ENCODE results near the gene PLAAT3. TPM values are rescaled to one million over a fixed set of nuclear protein-coding genes. Genes with fewer than 3 reads are reported as not detected.
"Not testable (repeated sequence)": the region's sequence is repeated elsewhere in the genome, so short reads cannot be mapped to it uniquely, and the experiment has no call there.

PLAAT3 gene
- total and polyA plus RNA-seq, 7 experiments from 2014 or later, result 0.92 to 10.3 (median 2.0) TPM

DNA sequence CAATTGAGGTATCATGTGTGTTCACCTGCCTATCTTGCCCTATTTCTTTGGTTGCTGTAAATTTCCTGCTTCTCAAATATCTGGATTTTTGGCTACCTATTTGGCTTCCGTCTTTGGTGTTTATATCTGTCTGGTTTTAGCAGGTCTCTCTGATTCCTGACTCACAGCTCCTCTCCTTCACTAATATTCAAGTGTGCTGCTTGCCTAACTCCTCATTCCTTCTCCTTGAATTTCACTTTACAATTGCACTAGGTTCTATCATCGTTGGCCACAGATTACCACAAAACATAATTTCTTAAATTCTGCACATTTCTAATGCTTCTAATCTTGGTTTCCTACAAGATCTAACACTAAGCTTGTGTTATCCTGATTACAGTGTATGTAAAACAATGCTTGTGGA, 71.7 kb downstream of the PLAAT3 start:
- H3K9me3 Mint-ChIP-seq; DNase-seq; H3K4me3 ChIP-seq (ENCODE audit: low read length); H3K27me3 Mint-ChIP-seq; H3K9me3 ChIP-seq (ENCODE audit: control insufficient read depth in 2 of 3, low read length in 3 of 3); CTCF ChIA-PET; ATAC-seq; H3K27me3 ChIP-seq (ENCODE audit: control insufficient read depth in 2 of 2, insufficient read depth in 2 of 2, low read length in 2 of 2); intact Hi-C loops (cut with micrococcal nuclease): not testable (repeated sequence)
- H3K4me1 ChIP-seq (ENCODE audit: control insufficient read depth in 2 of 2, insufficient read depth in 2 of 2, low read length in 2 of 2), result peaks cover 34 to 39% of the 10 kb centered on the region in 2 donors
- Mint-ChIP-seq H3K4me1 (peaks cover 29 to 74% (median 66%) of the 10 kb centered on the region in 7 donors), H3K27ac (peak overlapping the region in 8 of 9 donors; percentile 3 to 96 (median 50)), H3K4me3 (peak overlapping the region in 6 of 10 donors; percentile 3 to 42 (median 10)), H3K36me3 (peaks cover 4 to 48% (median 33%) of the 10 kb centered on the region in 5 donors)
- peaks cover 16 to 53% (median 20%) of the 10 kb centered on the region in 3 experiments for H3K36me3 ChIP-seq (ENCODE audit: control insufficient read depth in 2 of 3, insufficient read depth in 3 of 3, low read length in 3 of 3)
- POLR2A ChIA-PET, result interaction anchor here (0.6 to 2.6 kb wide), 3 partner anchors 8 to 10 kb away, joined by 3 to 20 read pairs (median 5); no protein-coding TSS in a partner anchor
- H3K27ac ChIP-seq (ENCODE audit: low read depth, low read length), result peak overlapping the region; percentile 50

DNA sequence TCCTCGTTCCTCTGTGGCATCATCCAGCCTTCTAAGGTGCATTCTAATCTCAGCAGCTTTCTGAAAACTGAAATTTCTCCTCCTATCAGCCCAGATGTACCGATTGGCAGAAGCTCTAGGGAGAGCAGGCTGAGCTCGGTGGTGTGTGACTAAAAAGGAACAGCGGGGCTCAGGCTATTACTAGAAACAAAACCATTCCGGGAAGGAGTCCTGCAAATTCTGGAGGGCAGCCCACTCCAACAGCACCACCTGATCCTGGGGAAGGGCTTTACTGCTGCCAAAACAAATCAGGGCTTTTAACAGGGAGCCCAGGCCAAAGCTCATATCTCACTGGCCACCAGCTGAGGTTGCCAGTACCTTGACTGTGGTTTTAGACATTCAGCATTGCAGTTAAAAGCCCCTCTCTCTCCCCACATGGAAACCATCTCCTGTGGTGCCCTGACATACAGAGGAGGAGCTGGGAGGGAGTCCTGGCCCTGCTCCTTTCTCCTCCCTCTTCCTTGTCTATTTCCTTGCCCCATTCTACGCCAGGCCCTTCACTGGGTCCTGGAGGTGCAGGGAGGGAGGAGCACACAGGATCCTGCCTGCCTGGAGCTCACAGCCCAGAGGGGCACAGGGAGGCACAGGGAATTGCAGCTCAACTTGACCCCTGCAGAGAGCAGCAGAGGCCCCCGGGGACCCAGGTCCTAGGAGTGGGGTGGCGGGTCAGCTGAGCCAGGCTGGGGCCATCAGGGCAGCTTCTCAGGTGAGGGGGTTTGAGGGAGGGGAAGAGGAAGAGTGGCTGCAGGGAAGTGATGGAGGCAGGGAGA, 76.7 kb downstream of the PLAAT3 start:
- DNase-seq (no peak), ATAC-seq (peak; percentile 33)
- H3K9me3 Mint-ChIP-seq, result no peaks in the 10 kb centered on the region
- H3K9me3 ChIP-seq (ENCODE audit: control insufficient read depth in 2 of 3, low read length in 3 of 3), result no peaks in the 10 kb centered on the region
- ChIA-PET CTCF (interaction anchor here (1.3 to 2.9 kb wide), 6 partner anchors 8 to 59 kb away, joined by 3 to 25 read pairs (median 8); no protein-coding TSS in a partner anchor), POLR2A (interaction anchor here (1.0 to 10.4 kb wide), 17 partner anchors 8 to 696 kb away, joined by 3 to 172 read pairs (median 4); partner anchors contain the start of genes PLAAT2 and PLAAT5)
- no peaks in the 10 kb centered on the region for H3K27me3 Mint-ChIP-seq
- H3K27me3 ChIP-seq (ENCODE audit: control insufficient read depth in 2 of 2, insufficient read depth in 2 of 2, low read length in 2 of 2), result no peaks in the 10 kb centered on the region
- intact Hi-C loops (cut with micrococcal nuclease), result loop anchor here (1.0 to 5.0 kb wide), 4 partner anchors 15 to 145 kb away; partner anchors contain the start of gene RTN3 (in 2 of the 2)
- H3K4me1 Mint-ChIP-seq, result peaks cover 56 to 95% (median 87%) of the 10 kb centered on the region in 7 donors
- H3K4me1 ChIP-seq (ENCODE audit: control insufficient read depth in 2 of 2, insufficient read depth in 2 of 2, low read length in 2 of 2), result peaks cover 72 to 79% of the 10 kb centered on the region in 2 donors
- peak overlapping the region; percentile 82 for H3K27ac ChIP-seq (ENCODE audit: low read depth, low read length)
- H3K4me3 ChIP-seq (ENCODE audit: low read length), result peak overlapping the region; percentile 90
- H3K36me3 ChIP-seq (ENCODE audit: control insufficient read depth in 2 of 3, insufficient read depth in 3 of 3, low read length in 3 of 3), result peaks cover 0 to 8% (median 0%) of the 10 kb centered on the region in 3 experiments
- peak overlapping the region; percentile 91 to 97 (median 96) for H3K27ac Mint-ChIP-seq
- peaks cover 0 to 23% (median 4%) of the 10 kb centered on the region in 5 donors for H3K36me3 Mint-ChIP-seq
- H3K4me3 Mint-ChIP-seq, result peak overlapping the region; percentile 87 to 99 (median 96)

GRCh38 chr11:63536669-63537292, 77.5 kb downstream of the PLAAT3 start, which contains the start of gene PLAAT4:
Gene PLAAT4, plus strand, starts transcription at chr11:63536808. Its CDS starts 61 bp downstream, at chr11:63536869.
- Histone ChIP-seq H3K4me1 (ENCODE audit: control insufficient read depth in 2 of 2, insufficient read depth in 2 of 2, low read length in 2 of 2) (peaks cover 79% of the 10 kb centered on the region in 2 donors), H3K27me3 (ENCODE audit: control insufficient read depth in 2 of 2, insufficient read depth in 2 of 2, low read length in 2 of 2) (no peaks in the 10 kb centered on the region)
- peak in 8 of 9 donors; percentile 30 to 64 (median 56) for DNase-seq

GRCh38 chr11:63535734-63536133, 78.5 kb downstream of the PLAAT3 start:
- H3K27me3 Mint-ChIP-seq, result no peaks in the 10 kb centered on the region
- intact Hi-C loops (cut with micrococcal nuclease), result loop anchor here (1.0 to 5.0 kb wide), 4 partner anchors 32 to 147 kb away; partner anchors contain the start of gene RTN3 (in 2 of the 2)

More at GRCh38 chr11:63536669-63537292, 77.5 kb downstream of the PLAAT3 start, which contains the start of gene PLAAT4:
- CTCF ChIA-PET, result interaction anchor here (0.9 to 2.9 kb wide), 6 partner anchors 16 to 58 kb away, joined by 3 to 25 read pairs (median 8); no protein-coding TSS in a partner anchor
- Histone ChIP-seq H3K27ac (ENCODE audit: low read depth, low read length) (peak within 1 kb of the TSS; percentile 82), H3K36me3 (ENCODE audit: control insufficient read depth in 2 of 3, insufficient read depth in 3 of 3, low read length in 3 of 3) (peaks cover 0 to 4% (median 0%) of the 10 kb centered on the region in 3 experiments), H3K4me3 (ENCODE audit: low read length) (peak within 1 kb of the TSS; percentile 90), H3K9me3 (ENCODE audit: control insufficient read depth in 2 of 3, low read length in 3 of 3) (no peaks in the 10 kb centered on the region)
- Mint-ChIP-seq H3K4me1 (peaks cover 55 to 96% (median 87%) of the 10 kb centered on the region in 7 donors), H3K36me3 (peaks cover 0 to 20% (median 4%) of the 10 kb centered on the region in 5 donors), H3K27me3 (no peaks in the 10 kb centered on the region), H3K4me3 (peak within 1 kb of the TSS; percentile 87 to 99 (median 96)), H3K9me3 (no peaks in the 10 kb centered on the region), H3K27ac (peak within 1 kb of the TSS; percentile 91 to 97 (median 96))
- POLR2A ChIA-PET, result interaction anchor here (0.6 to 10.4 kb wide), 19 partner anchors 8 to 945 kb away, joined by 3 to 172 read pairs (median 4); partner anchors contain the start of genes FERMT3, PLAAT2 and PLAAT5
- ATAC-seq, result peak; percentile 74
- intact Hi-C loops (cut with micrococcal nuclease), result loop anchor here (1.0 to 5.0 kb wide), 6 partner anchors 16 to 146 kb away; partner anchors contain the start of gene RTN3 (in 2 of the 2)

GRCh38 chr11:63534895-63535461, 79.3 kb downstream of the PLAAT3 start:
- Histone ChIP-seq H3K9me3 (ENCODE audit: control insufficient read depth in 2 of 3, low read length in 3 of 3) (no peaks in the 10 kb centered on the region), H3K27me3 (ENCODE audit: control insufficient read depth in 2 of 2, insufficient read depth in 2 of 2, low read length in 2 of 2) (no peaks in the 10 kb centered on the region), H3K36me3 (ENCODE audit: control insufficient read depth in 2 of 3, insufficient read depth in 3 of 3, low read length in 3 of 3) (peaks cover 0 to 4% (median 0%) of the 10 kb centered on the region in 3 experiments), H3K4me1 (ENCODE audit: control insufficient read depth in 2 of 2, insufficient read depth in 2 of 2, low read length in 2 of 2) (peaks cover 78 to 80% of the 10 kb centered on the region in 2 donors), H3K27ac (ENCODE audit: low read depth, low read length) (peak overlapping the region; percentile 82), H3K4me3 (ENCODE audit: low read length) (peak overlapping the region; percentile 90)
- ATAC-seq (peak; percentile 5), DNase-seq (no peak)
- POLR2A ChIA-PET, result interaction anchor here (0.7 to 10.4 kb wide), 6 partner anchors 8 to 39 kb away, joined by 3 to 172 read pairs (median 4); no protein-coding TSS in a partner anchor
- Mint-ChIP-seq H3K27me3 (no peaks in the 10 kb centered on the region), H3K27ac (peak overlapping the region; percentile 91 to 97 (median 96)), H3K4me1 (peaks cover 47 to 92% (median 87%) of the 10 kb centered on the region in 7 donors), H3K36me3 (peaks cover 0 to 12% (median 0%) of the 10 kb centered on the region in 5 donors), H3K9me3 (no peaks in the 10 kb centered on the region), H3K4me3 (peak overlapping the region; percentile 43 to 99 (median 94))
- CTCF ChIA-PET, result interaction anchor here (0.6 kb wide), 1 partner anchor 80 kb away, joined by 3 read pairs; the partner anchor contains the start of gene PLAAT3
- intact Hi-C loops (cut with micrococcal nuclease), result loop anchor here (5.0 kb wide), 2 partner anchors 77 to 147 kb away; partner anchors contain the start of genes RTN3 (in 2 of the 2) and PLAAT3 (in 1 of the 2)

More at GRCh38 chr11:63535734-63536133, 78.5 kb downstream of the PLAAT3 start:
- peaks cover 0 to 18% (median 4%) of the 10 kb centered on the region in 5 donors for H3K36me3 Mint-ChIP-seq
- Histone ChIP-seq H3K27ac (ENCODE audit: low read depth, low read length) (peak overlapping the region; percentile 82), H3K27me3 (ENCODE audit: control insufficient read depth in 2 of 2, insufficient read depth in 2 of 2, low read length in 2 of 2) (no peaks in the 10 kb centered on the region), H3K4me1 (ENCODE audit: control insufficient read depth in 2 of 2, insufficient read depth in 2 of 2, low read length in 2 of 2) (peaks cover 80 to 84% of the 10 kb centered on the region in 2 donors), H3K36me3 (ENCODE audit: control insufficient read depth in 2 of 3, insufficient read depth in 3 of 3, low read length in 3 of 3) (peaks cover 0 to 4% (median 0%) of the 10 kb centered on the region in 3 experiments), H3K9me3 (ENCODE audit: control insufficient read depth in 2 of 3, low read length in 3 of 3) (no peaks in the 10 kb centered on the region), H3K4me3 (ENCODE audit: low read length) (peak overlapping the region; percentile 90)
- ATAC-seq, result no peak
- ChIA-PET POLR2A (interaction anchor here (0.9 to 10.4 kb wide), 8 partner anchors 10 to 872 kb away, joined by 3 to 172 read pairs (median 17); partner anchors contain the start of gene PLAAT5), CTCF (interaction anchor here (0.6 to 2.4 kb wide), 3 partner anchors 21 to 79 kb away, joined by 3 to 15 read pairs (median 3); partner anchors contain the start of gene PLAAT3)
- H3K4me3 Mint-ChIP-seq, result peak overlapping the region; percentile 87 to 99 (median 96)
- DNase-seq, result peak in 1 of 9 donors; percentile 47
- peak overlapping the region; percentile 91 to 97 (median 96) for H3K27ac Mint-ChIP-seq
- no peaks in the 10 kb centered on the region for H3K9me3 Mint-ChIP-seq
- peaks cover 51 to 96% (median 91%) of the 10 kb centered on the region in 7 donors for H3K4me1 Mint-ChIP-seq

Measured in naive thymus-derived CD4-positive, alpha-beta T cell (primary cell).